Measurements from ENCODE around the gene CDH20. TPM values are rescaled to one million over a fixed set of nuclear protein-coding genes. Genes with fewer than 3 reads are reported as not detected.

Gene CDH20
- total and polyA plus RNA-seq, 2 of the 13 experiments (the other 11 are each of a cell fraction or from before 2014, with no cell fraction given) = not detected

DNA sequence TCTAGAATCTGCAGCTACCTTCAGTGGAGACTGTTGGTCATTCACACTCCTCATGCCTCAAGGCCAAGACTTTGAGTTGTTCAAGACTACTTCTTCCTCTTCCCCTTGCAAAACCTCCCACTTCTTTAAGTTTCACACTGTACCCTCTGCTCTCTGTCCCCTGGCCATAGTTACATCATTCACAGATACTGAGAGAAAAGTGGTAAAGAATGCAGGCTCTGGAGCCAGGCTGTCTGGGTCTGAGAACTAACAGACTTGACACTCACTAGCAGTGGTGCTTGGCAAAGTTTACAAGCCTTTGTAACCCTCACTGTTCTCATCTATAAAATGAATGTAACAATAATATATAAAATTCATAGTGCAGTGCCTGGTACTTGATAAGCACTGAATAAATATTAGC lies 61.8 kb downstream of the CDH20 start (continued):
- TF ChIP-seq, protein P1, sequence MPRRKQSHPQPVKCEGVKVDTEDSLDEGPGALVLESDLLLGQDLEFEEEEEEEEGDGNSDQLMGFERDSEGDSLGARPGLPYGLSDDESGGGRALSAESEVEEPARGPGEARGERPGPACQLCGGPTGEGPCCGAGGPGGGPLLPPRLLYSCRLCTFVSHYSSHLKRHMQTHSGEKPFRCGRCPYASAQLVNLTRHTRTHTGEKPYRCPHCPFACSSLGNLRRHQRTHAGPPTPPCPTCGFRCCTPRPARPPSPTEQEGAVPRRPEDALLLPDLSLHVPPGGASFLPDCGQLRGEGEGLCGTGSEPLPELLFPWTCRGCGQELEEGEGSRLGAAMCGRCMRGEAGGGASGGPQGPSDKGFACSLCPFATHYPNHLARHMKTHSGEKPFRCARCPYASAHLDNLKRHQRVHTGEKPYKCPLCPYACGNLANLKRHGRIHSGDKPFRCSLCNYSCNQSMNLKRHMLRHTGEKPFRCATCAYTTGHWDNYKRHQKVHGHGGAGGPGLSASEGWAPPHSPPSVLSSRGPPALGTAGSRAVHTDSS (CRISPR knock-in tag; conservative IDR thresholded peaks at IDR 0.05) = no peak
- TF ChIP-seq SP4 (CRISPR knock-in tag; IDR thresholded peaks at IDR 0.05) (no peak), ZNF878 (CRISPR knock-in tag; IDR thresholded peaks at IDR 0.05) (no peak), MXD4 (CRISPR knock-in tag; IDR thresholded peaks at IDR 0.05) (no peak)

GRCh38 chr18:61397222-61397621 lies 64.0 kb downstream of the CDH20 start:
- Histone ChIP-seq H3K27me3 (ENCODE audit: control insufficient read depth in 1 of 2, insufficient read depth in 2 of 2, low read length in 2 of 2) (no peaks in the 10 kb centered on the region), H3K4me3 (replicated peaks in 1 of 3; ENCODE audit: insufficient read depth in 1 of 3, low read depth in 2 of 3, low read length in 3 of 3) (no peak overlapping the region), H3K4me1 (ENCODE audit: insufficient read depth, low read length) (no peaks in the 10 kb centered on the region), H3K27ac (ENCODE audit: extremely low read length, insufficient read depth, low read length) (no peak overlapping the region), H3K4me2 (ENCODE audit: low read depth, low read length) (no peak overlapping the region), H3K9ac (ENCODE audit: insufficient read depth, low read depth, low read length) (no peak overlapping the region), H3K36me3 (replicated peaks in 1 of 2; ENCODE audit: control insufficient read depth in 1 of 2, insufficient read depth in 2 of 2, low read length in 2 of 2) (no peaks in the 10 kb centered on the region), H2AFZ (ENCODE audit: low read length) (no peak overlapping the region), H4K20me1 (ENCODE audit: insufficient read depth, low read length) (no peaks in the 10 kb centered on the region), H3K9me3 (ENCODE audit: low read length) (no peaks in the 10 kb centered on the region), H3K79me2 (ENCODE audit: insufficient read depth, low read length) (no peaks in the 10 kb centered on the region)
- TF ChIP-seq FOXA3 (CRISPR knock-in tag; IDR thresholded peaks at IDR 0.05) = no peak
- no peak for TF ChIP-seq CSRNP1 (CRISPR knock-in tag; IDR thresholded peaks at IDR 0.05)
- no peak for TF ChIP-seq NFIC (IDR thresholded peaks at IDR 0.05; ENCODE audit: low read length)
- no peak for TF ChIP-seq CCDC6 (CRISPR knock-in tag; IDR thresholded peaks at IDR 0.05)
- TF ChIP-seq ZNF446 (CRISPR knock-in tag; IDR thresholded peaks at IDR 0.05) = no peak
- TF ChIP-seq AGO2 (optimal IDR thresholded peaks at IDR 0.05; ENCODE audit: low read depth, low read length) = no peak
- TF ChIP-seq, protein P2, sequence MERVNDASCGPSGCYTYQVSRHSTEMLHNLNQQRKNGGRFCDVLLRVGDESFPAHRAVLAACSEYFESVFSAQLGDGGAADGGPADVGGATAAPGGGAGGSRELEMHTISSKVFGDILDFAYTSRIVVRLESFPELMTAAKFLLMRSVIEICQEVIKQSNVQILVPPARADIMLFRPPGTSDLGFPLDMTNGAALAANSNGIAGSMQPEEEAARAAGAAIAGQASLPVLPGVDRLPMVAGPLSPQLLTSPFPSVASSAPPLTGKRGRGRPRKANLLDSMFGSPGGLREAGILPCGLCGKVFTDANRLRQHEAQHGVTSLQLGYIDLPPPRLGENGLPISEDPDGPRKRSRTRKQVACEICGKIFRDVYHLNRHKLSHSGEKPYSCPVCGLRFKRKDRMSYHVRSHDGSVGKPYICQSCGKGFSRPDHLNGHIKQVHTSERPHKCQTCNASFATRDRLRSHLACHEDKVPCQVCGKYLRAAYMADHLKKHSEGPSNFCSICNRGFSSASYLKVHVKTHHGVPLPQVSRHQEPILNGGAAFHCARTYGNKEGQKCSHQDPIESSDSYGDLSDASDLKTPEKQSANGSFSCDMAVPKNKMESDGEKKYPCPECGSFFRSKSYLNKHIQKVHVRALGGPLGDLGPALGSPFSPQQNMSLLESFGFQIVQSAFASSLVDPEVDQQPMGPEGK (CRISPR knock-in tag; IDR thresholded peaks at IDR 0.05) = no peak
- TF ChIP-seq, protein P3, sequence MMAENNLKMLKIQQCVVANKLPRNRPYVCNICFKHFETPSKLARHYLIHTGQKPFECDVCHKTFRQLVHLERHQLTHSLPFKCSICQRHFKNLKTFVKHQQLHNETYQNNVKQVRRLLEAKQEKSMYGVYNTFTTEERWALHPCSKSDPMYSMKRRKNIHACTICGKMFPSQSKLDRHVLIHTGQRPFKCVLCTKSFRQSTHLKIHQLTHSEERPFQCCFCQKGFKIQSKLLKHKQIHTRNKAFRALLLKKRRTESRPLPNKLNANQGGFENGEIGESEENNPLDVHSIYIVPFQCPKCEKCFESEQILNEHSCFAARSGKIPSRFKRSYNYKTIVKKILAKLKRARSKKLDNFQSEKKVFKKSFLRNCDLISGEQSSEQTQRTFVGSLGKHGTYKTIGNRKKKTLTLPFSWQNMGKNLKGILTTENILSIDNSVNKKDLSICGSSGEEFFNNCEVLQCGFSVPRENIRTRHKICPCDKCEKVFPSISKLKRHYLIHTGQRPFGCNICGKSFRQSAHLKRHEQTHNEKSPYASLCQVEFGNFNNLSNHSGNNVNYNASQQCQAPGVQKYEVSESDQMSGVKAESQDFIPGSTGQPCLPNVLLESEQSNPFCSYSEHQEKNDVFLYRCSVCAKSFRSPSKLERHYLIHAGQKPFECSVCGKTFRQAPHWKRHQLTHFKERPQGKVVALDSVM (CRISPR knock-in tag; IDR thresholded peaks at IDR 0.05) = no peak
- TF ChIP-seq SOX13 (IDR thresholded peaks at IDR 0.05) = no peak
- no peak for TF ChIP-seq SOX13 (CRISPR knock-in tag; conservative IDR thresholded peaks at IDR 0.05 in 1 of 2, IDR thresholded peaks at IDR 0.05 in 1 of 2)
- TF ChIP-seq GFI1 (CRISPR knock-in tag; IDR thresholded peaks at IDR 0.05; ENCODE audit: borderline replicate concordance) = no peak
- 2% methylated on average over 3 of the region's 3 CpGs for WGBS (ENCODE audit: low lambda C conversion rate)
- intact Hi-C loops (cut with micrococcal nuclease; ENCODE audit: unreplicated experiment) (no loop called here), in situ Hi-C loops (cut with HindIII; ENCODE audit: extremely low pct_ligation_motif_present, low pct_unique_long_range_greater_than_20kb) (no loop called here)
- CTCF ChIA-PET (ENCODE audit: low intra/inter-chr PET ratio, low total read pairs) = no interaction called here
- POLR2A ChIA-PET = no interaction called here
- ATAC-seq = no peak
- no peak for DNase-seq (ENCODE audit: low spot score)
- FAIRE-seq = no peak
- no TSS peak for BruUV-seq (replicated peaks)
